OCI-LY3 (cell line): ENCODE data around the gene PTPN1.

ENCODE experiments used
- H2AFZ ChIP-seq: fragments of 200-600, 300-600 bp; shearing (Covaris generic); 2 replicates; pipeline ENCODE4 v1.6.0; 2014; ENCODE audit warnings: antibody characterized with exemption, low read depth, low read length
- H3K27ac ChIP-seq: fragments of 200-600, 300-600 bp; sonication (generic); 2 replicates; pipeline ENCODE4 v1.5.1; 2014; ENCODE audit warnings: mild to moderate bottlenecking, low read length, moderate library complexity, mixed read lengths
- H3K27me3 ChIP-seq: fragments of 200-600, 300-600 bp; sonication (generic); 2 replicates; pipeline ENCODE4 v1.6.1; 2014; ENCODE audit warnings: low read depth, low read length, mixed read lengths
- H3K36me3 ChIP-seq: fragments of 200-600, 300-600 bp; sonication (generic); replicated peaks from 2 replicates; pipeline ENCODE3; 2014; ENCODE audit warnings: low read depth, low read length, mixed read lengths
- H3K4me1 ChIP-seq: fragments of 300-600, 200-600 bp; sonication (generic); 2 replicates; pipeline ENCODE4 v1.6.1; 2014; ENCODE audit warnings: low read length, mixed read lengths
- H3K4me2 ChIP-seq: fragments of 200-600, 300-600 bp; sonication (generic); 2 replicates; pipeline ENCODE4 v1.6.1; 2014; ENCODE audit warnings: low read length, mixed read lengths
- H3K4me3 ChIP-seq: fragments of 300-600, 200-600 bp; sonication (generic); 2 replicates; pipeline ENCODE4 v1.5.1; 2014; ENCODE audit warnings: antibody characterized with exemption, mild to moderate bottlenecking, low read length, moderate library complexity
- H3K79me2 ChIP-seq: fragments of 300-600, 200-600 bp; shearing (Covaris generic); 2 replicates; pipeline ENCODE4 v1.6.1; 2014; ENCODE audit warnings: mild to moderate bottlenecking, low read length, mixed read lengths
- H3K9ac ChIP-seq: fragments of 300-600, 200-600 bp; shearing (Covaris generic); 2 replicates; pipeline ENCODE4 v1.6.0; 2014; ENCODE audit warnings: mild to moderate bottlenecking, low read length, moderate library complexity
- H3K9me3 ChIP-seq: fragments of 200-600, 300-600 bp; shearing (Covaris generic); 2 replicates; pipeline ENCODE4 v1.6.1; 2014; ENCODE audit warnings: low read length, mixed read lengths; ENCODE audit not compliant: insufficient read depth
- H4K20me1 ChIP-seq: fragments of 200-600, 300-600 bp; sonication (generic); 2 replicates; pipeline ENCODE4 v1.6.1; 2016; ENCODE audit warnings: low read length, mixed read lengths; ENCODE audit not compliant: insufficient read depth
- CTCF ChIP-seq: fragments of 200-600, 300-600 bp; sonication (generic); IDR thresholded peaks from 2 replicates; pipeline ENCODE4 v1.5.1; 2014; ENCODE audit warnings: antibody characterized with exemption, low read length, low read depth
- EZH2phosphoT487 ChIP-seq: fragments of 200-600 bp; shearing (Covaris generic); IDR thresholded peaks from 2 replicates; pipeline ENCODE4 v1.6.1; 2018; ENCODE audit warnings: antibody characterized with exemption, mixed run types, low read depth

The PTPN1 gene

GRCh38 chr20:50569864-50570836 is 60.0 kb downstream of the PTPN1 start:
- Histone ChIP-seq H3K4me1 (peaks cover 82% of the 10 kb centered on the region), H4K20me1 (peaks cover 74% of the 10 kb centered on the region), H3K9ac (peak overlapping the region; percentile 84), H3K4me3 (peak overlapping the region; percentile 56), H3K36me3 (peaks cover 89% of the 10 kb centered on the region), H3K4me2 (peak overlapping the region; percentile 80), H3K27ac (peak overlapping the region; percentile 97), H3K27me3 (no peaks in the 10 kb centered on the region), H2AFZ (no peak overlapping the region), H3K9me3 (no peaks in the 10 kb centered on the region), H3K79me2 (peaks cover 95% of the 10 kb centered on the region)
- TF ChIP-seq CTCF: peak; percentile 99
- TF ChIP-seq EZH2phosphoT487: no peak

- H3K4me2 ChIP-seq: peak overlapping the region; percentile 80
- H3K79me2 ChIP-seq: peaks cover 95% of the 10 kb centered on the region
- H3K27ac ChIP-seq: peak overlapping the region; percentile 97
- H3K27me3 ChIP-seq: no peaks in the 10 kb centered on the region
- peak overlapping the region; percentile 58; the same call in 1 of the 2 replicates for H3K9ac ChIP-seq
- TF ChIP-seq EZH2phosphoT487: no peak
- no peak for TF ChIP-seq CTCF
- peaks cover 71% of the 10 kb centered on the region for H4K20me1 ChIP-seq
- peaks cover 69% of the 10 kb centered on the region for H3K4me1 ChIP-seq
- no peak overlapping the region for H3K4me3 ChIP-seq
- H3K9me3 ChIP-seq: no peaks in the 10 kb centered on the region
- peaks cover 85% of the 10 kb centered on the region for H3K36me3 ChIP-seq
- no peak overlapping the region for H2AFZ ChIP-seq
Observed at GRCh38 chr20:50571466-50571865, 61.3 kb downstream of the PTPN1 start.

- no peaks in the 10 kb centered on the region for H3K9me3 ChIP-seq
- no peak overlapping the region for H3K4me2 ChIP-seq
- H3K4me3 ChIP-seq: no peak overlapping the region
- H4K20me1 ChIP-seq: peaks cover 69% of the 10 kb centered on the region
- no peaks in the 10 kb centered on the region for H3K27me3 ChIP-seq
- peak overlapping the region; percentile 2; the same call in 1 of the 2 replicates for H3K27ac ChIP-seq
- TF ChIP-seq EZH2phosphoT487 (no peak), CTCF (no peak)
- no peak overlapping the region for H3K9ac ChIP-seq
- H3K36me3 ChIP-seq: peaks cover 84% of the 10 kb centered on the region
- no peak overlapping the region for H2AFZ ChIP-seq
- peaks cover 90% of the 10 kb centered on the region for H3K79me2 ChIP-seq
- H3K4me1 ChIP-seq: peaks cover 54% of the 10 kb centered on the region
Observed at GRCh38 chr20:50572938-50573777, 63.0 kb downstream of the PTPN1 start.

GRCh38 chr20:50574108-50574507 is 63.9 kb downstream of the PTPN1 start:
- Histone ChIP-seq H3K9me3 (no peaks in the 10 kb centered on the region), H2AFZ (no peak overlapping the region), H3K4me1 (peaks cover 48% of the 10 kb centered on the region), H3K27me3 (no peaks in the 10 kb centered on the region), H3K27ac (no peak overlapping the region; the same call in 1 of the 2 replicates), H3K79me2 (peaks cover 90% of the 10 kb centered on the region), H3K9ac (no peak overlapping the region), H3K4me2 (no peak overlapping the region), H4K20me1 (peaks cover 77% of the 10 kb centered on the region), H3K4me3 (no peak overlapping the region), H3K36me3 (peaks cover 84% of the 10 kb centered on the region)
- TF ChIP-seq EZH2phosphoT487: no peak
- TF ChIP-seq CTCF: no peak
